ENCODE results near the gene PLA2G4A.

The PLA2G4A gene

DNA sequence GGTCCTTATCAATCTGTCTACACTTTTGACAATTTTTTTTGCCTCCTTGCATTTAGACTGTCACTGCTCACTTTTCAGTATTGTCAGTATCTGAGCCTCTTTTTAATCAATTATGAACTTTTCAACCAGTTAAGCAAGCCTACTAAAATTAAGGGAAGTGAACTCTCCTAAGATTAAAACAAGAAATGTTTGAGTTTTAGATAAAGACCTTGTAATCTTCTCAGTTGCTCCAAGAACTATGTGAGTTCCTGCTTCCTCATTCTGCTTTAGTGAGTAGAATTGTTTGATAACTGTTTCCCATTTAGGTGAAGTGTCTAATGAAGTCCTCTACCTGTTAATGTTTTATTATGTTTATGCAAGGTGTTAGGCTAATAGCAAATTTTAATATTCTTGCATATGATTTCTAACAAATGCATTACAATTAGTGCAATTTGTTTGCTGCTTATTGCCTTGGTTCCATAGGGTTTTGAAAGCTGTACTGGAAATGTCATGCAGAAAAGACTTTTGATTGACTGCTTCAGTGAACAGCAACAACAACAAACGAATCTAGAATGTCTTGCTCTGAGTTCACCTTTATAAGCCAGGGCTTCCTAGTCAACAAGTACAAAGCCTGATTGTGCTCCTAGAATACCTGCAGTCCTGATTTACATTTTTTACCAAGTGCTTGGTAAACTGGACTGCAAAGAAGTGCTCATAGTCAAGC lies 40.9 kb downstream of the PLA2G4A start:
- H3K36me3 ChIP-seq (ENCODE audit: control insufficient read depth, insufficient read depth, low read length) = no peaks in the 10 kb centered on the region
- H3K4me1 ChIP-seq (ENCODE audit: control insufficient read depth, insufficient read depth, low read length) = no peaks in the 10 kb centered on the region
- no peak overlapping the region for H3K4me3 ChIP-seq (ENCODE audit: insufficient read depth, low read depth, low read length)
- no peak overlapping the region for H3K27ac ChIP-seq (ENCODE audit: insufficient read depth, low read depth, low read length, poor library complexity, severe bottlenecking)
- no peaks in the 10 kb centered on the region for H3K27me3 ChIP-seq (ENCODE audit: control insufficient read depth, insufficient read depth, low read length, poor library complexity, severe bottlenecking)
- WGBS, 2 experiments = 81 to 85% methylated on average over 1 of the region's 1 CpG
- no peaks in the 10 kb centered on the region for H3K9me3 ChIP-seq (ENCODE audit: control insufficient read depth, low read length)

GRCh38 chr1:186871784-186872183 lies 43.0 kb downstream of the PLA2G4A start:
- WGBS, 2 experiments = 78 to 100% methylated on average over 1 of the region's 1 CpG
- H3K27ac ChIP-seq (ENCODE audit: insufficient read depth, low read depth, low read length, poor library complexity, severe bottlenecking) = no peak overlapping the region
- H3K36me3 ChIP-seq (ENCODE audit: control insufficient read depth, insufficient read depth, low read length) = no peaks in the 10 kb centered on the region
- no peaks in the 10 kb centered on the region for H3K4me1 ChIP-seq (ENCODE audit: control insufficient read depth, insufficient read depth, low read length)
- no peaks in the 10 kb centered on the region for H3K9me3 ChIP-seq (ENCODE audit: control insufficient read depth, low read length)
- H3K27me3 ChIP-seq (ENCODE audit: control insufficient read depth, insufficient read depth, low read length, poor library complexity, severe bottlenecking) = no peaks in the 10 kb centered on the region
- H3K4me3 ChIP-seq (ENCODE audit: insufficient read depth, low read depth, low read length) = no peak overlapping the region

DNA sequence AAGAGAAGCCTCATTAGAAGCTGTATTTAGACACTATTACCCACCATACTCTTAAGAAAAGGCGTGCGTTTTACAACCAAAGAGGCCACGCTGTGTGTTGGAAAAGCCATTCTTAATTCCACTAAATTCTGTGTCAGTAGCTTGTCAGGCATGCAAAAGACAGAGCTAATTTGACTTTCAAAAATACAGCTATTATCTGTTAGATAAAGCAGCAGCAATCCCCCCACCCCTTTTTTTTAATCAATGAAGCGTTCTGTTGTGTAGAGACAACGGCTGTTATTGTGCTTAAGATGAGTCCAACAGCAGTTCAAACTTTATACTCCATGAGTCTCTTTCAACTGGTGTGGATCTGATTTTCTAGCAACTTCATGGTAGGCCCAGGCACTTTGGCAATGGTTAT lies 43.5 kb downstream of the PLA2G4A start:
- no peaks in the 10 kb centered on the region for H3K36me3 ChIP-seq (ENCODE audit: control insufficient read depth, insufficient read depth, low read length)
- no peak overlapping the region for H3K27ac ChIP-seq (ENCODE audit: insufficient read depth, low read depth, low read length, poor library complexity, severe bottlenecking)
- 87 to 88% methylated on average over 5 of the region's 5 CpGs for WGBS, 2 experiments
- H3K9me3 ChIP-seq (ENCODE audit: control insufficient read depth, low read length) = no peaks in the 10 kb centered on the region
- H3K4me3 ChIP-seq (ENCODE audit: insufficient read depth, low read depth, low read length) = no peak overlapping the region
- no peaks in the 10 kb centered on the region for H3K27me3 ChIP-seq (ENCODE audit: control insufficient read depth, insufficient read depth, low read length, poor library complexity, severe bottlenecking)
- no peaks in the 10 kb centered on the region for H3K4me1 ChIP-seq (ENCODE audit: control insufficient read depth, insufficient read depth, low read length)

GRCh38 chr1:186873687-186874086 lies 44.9 kb downstream of the PLA2G4A start:
- no peak overlapping the region for H3K4me3 ChIP-seq (ENCODE audit: insufficient read depth, low read depth, low read length)
- WGBS, 2 experiments = 100% methylated on average over 1 of the region's 1 CpG; no CpG with 5 or more reads in 1 of the 2 experiments
- no peaks in the 10 kb centered on the region for H3K9me3 ChIP-seq (ENCODE audit: control insufficient read depth, low read length)

GRCh38 chr1:186875896-186876835 lies 47.4 kb downstream of the PLA2G4A start:
- Histone ChIP-seq H3K4me1 (ENCODE audit: control insufficient read depth, insufficient read depth, low read length) (no peaks in the 10 kb centered on the region), H3K36me3 (ENCODE audit: control insufficient read depth, insufficient read depth, low read length) (no peaks in the 10 kb centered on the region), H3K27me3 (ENCODE audit: control insufficient read depth, insufficient read depth, low read length, poor library complexity, severe bottlenecking) (no peaks in the 10 kb centered on the region), H3K27ac (ENCODE audit: insufficient read depth, low read depth, low read length, poor library complexity, severe bottlenecking) (no peak overlapping the region), H3K9me3 (ENCODE audit: control insufficient read depth, low read length) (no peaks in the 10 kb centered on the region), H3K4me3 (ENCODE audit: insufficient read depth, low read depth, low read length) (no peak overlapping the region)
- 94 to 96% methylated on average over 11 of the region's 12 CpGs for WGBS, 2 experiments

More at GRCh38 chr1:186873687-186874086, 44.9 kb downstream of the PLA2G4A start:
- Histone ChIP-seq H3K27ac (ENCODE audit: insufficient read depth, low read depth, low read length, poor library complexity, severe bottlenecking) (no peak overlapping the region), H3K4me1 (ENCODE audit: control insufficient read depth, insufficient read depth, low read length) (no peaks in the 10 kb centered on the region), H3K36me3 (ENCODE audit: control insufficient read depth, insufficient read depth, low read length) (no peaks in the 10 kb centered on the region), H3K27me3 (ENCODE audit: control insufficient read depth, insufficient read depth, low read length, poor library complexity, severe bottlenecking) (no peaks in the 10 kb centered on the region)

GRCh38 chr1:186878356-186878755 lies 49.6 kb downstream of the PLA2G4A start:
- WGBS, 2 experiments = 93 to 100% methylated on average over 1 to 2 of the region's 2 CpGs

DNA sequence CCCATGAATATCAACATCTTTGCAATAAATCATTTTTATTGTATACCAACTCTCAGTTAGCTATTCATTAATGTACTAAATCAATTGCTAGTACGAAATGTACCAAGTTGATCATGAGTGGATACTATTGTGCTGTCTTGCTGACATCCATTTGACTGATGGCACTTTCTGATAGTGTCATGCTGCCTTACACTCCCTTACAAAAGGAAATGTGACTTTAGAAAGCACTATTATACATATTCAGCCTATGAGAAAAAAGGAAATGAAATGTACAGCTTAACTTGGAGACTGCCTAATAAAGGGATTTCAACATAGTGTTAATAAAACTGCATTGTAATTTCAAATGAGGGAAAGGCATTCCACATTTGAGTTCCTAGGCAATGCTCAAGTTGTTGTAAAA lies 52.2 kb downstream of the PLA2G4A start:
- no peaks in the 10 kb centered on the region for H3K9me3 ChIP-seq (ENCODE audit: control insufficient read depth, low read length)
- no peak overlapping the region for H3K4me3 ChIP-seq (ENCODE audit: insufficient read depth, low read depth, low read length)
- H3K36me3 ChIP-seq (ENCODE audit: control insufficient read depth, insufficient read depth, low read length) = no peaks in the 10 kb centered on the region
- H3K27me3 ChIP-seq (ENCODE audit: control insufficient read depth, insufficient read depth, low read length, poor library complexity, severe bottlenecking) = no peaks in the 10 kb centered on the region
- H3K4me1 ChIP-seq (ENCODE audit: control insufficient read depth, insufficient read depth, low read length) = no peaks in the 10 kb centered on the region
- WGBS, 2 experiments = 100% methylated on average over 1 of the region's 1 CpG; no CpG with 5 or more reads in 1 of the 2 experiments
- H3K27ac ChIP-seq (ENCODE audit: insufficient read depth, low read depth, low read length, poor library complexity, severe bottlenecking) = no peak overlapping the region

More at GRCh38 chr1:186878356-186878755, 49.6 kb downstream of the PLA2G4A start:
- no peak overlapping the region for H3K27ac ChIP-seq (ENCODE audit: insufficient read depth, low read depth, low read length, poor library complexity, severe bottlenecking)
- no peaks in the 10 kb centered on the region for H3K4me1 ChIP-seq (ENCODE audit: control insufficient read depth, insufficient read depth, low read length)
- no peaks in the 10 kb centered on the region for H3K9me3 ChIP-seq (ENCODE audit: control insufficient read depth, low read length)
- H3K4me3 ChIP-seq (ENCODE audit: insufficient read depth, low read depth, low read length) = no peak overlapping the region
- H3K27me3 ChIP-seq (ENCODE audit: control insufficient read depth, insufficient read depth, low read length, poor library complexity, severe bottlenecking) = no peaks in the 10 kb centered on the region
- no peaks in the 10 kb centered on the region for H3K36me3 ChIP-seq (ENCODE audit: control insufficient read depth, insufficient read depth, low read length)

GRCh38 chr1:186882372-186883134 lies 53.8 kb downstream of the PLA2G4A start:
- Histone ChIP-seq H3K27ac (ENCODE audit: insufficient read depth, low read depth, low read length, poor library complexity, severe bottlenecking) (no peak overlapping the region), H3K4me1 (ENCODE audit: control insufficient read depth, insufficient read depth, low read length) (no peaks in the 10 kb centered on the region), H3K9me3 (ENCODE audit: control insufficient read depth, low read length) (no peaks in the 10 kb centered on the region), H3K36me3 (ENCODE audit: control insufficient read depth, insufficient read depth, low read length) (no peaks in the 10 kb centered on the region), H3K4me3 (ENCODE audit: insufficient read depth, low read depth, low read length) (no peak overlapping the region), H3K27me3 (ENCODE audit: control insufficient read depth, insufficient read depth, low read length, poor library complexity, severe bottlenecking) (no peaks in the 10 kb centered on the region)
- 94 to 97% methylated on average over 6 of the region's 6 CpGs for WGBS, 2 experiments

GRCh38 chr1:186884251-186884650 lies 55.5 kb downstream of the PLA2G4A start:
- Histone ChIP-seq H3K27ac (ENCODE audit: insufficient read depth, low read depth, low read length, poor library complexity, severe bottlenecking) (no peak overlapping the region), H3K4me3 (ENCODE audit: insufficient read depth, low read depth, low read length) (no peak overlapping the region), H3K27me3 (ENCODE audit: control insufficient read depth, insufficient read depth, low read length, poor library complexity, severe bottlenecking) (no peaks in the 10 kb centered on the region), H3K9me3 (ENCODE audit: control insufficient read depth, low read length) (no peaks in the 10 kb centered on the region), H3K4me1 (ENCODE audit: control insufficient read depth, insufficient read depth, low read length) (no peaks in the 10 kb centered on the region), H3K36me3 (ENCODE audit: control insufficient read depth, insufficient read depth, low read length) (no peaks in the 10 kb centered on the region)
- WGBS, 2 experiments = 94 to 95% methylated on average over 1 of the region's 1 CpG

Measured in ectodermal cell (in vitro differentiated cells).